Neural cell (in vitro differentiated cells): ENCODE data around the gene PLXNC1. TPM values are rescaled to one million over a fixed set of nuclear protein-coding genes. Genes with fewer than 3 reads are reported as not detected.

Source experiments
- H2AFZ ChIP-seq: fragments of 200-600, 300-800 bp; sonication (generic), shearing (Covaris generic); 2 replicates; pipeline ENCODE4 v1.6.0; 2014; ENCODE audit warnings: low read depth, mild to moderate bottlenecking, antibody characterized with exemption, low read length, moderate library complexity
- H3F3A ChIP-seq: fragments of 200-600 bp; shearing (Covaris generic); 2 replicates; pipeline ENCODE4 v1.6.1; 2016; ENCODE audit warnings: mild to moderate bottlenecking, moderate library complexity, mixed read lengths, antibody characterized with exemption, low read length; ENCODE audit not compliant: insufficient read depth, poor library complexity, severe bottlenecking
- H3K27ac ChIP-seq: fragments of 200-600, 300-800 bp; sonication (generic), shearing (Covaris generic); 2 replicates; pipeline ENCODE4 v1.5.1; 2014; ENCODE audit warnings: mild to moderate bottlenecking, low read length, moderate library complexity
- H3K27me3 ChIP-seq: fragments of 300-800, 200-600 bp; sonication (generic), shearing (Covaris generic); 2 replicates; pipeline ENCODE4 v1.6.0; 2014; ENCODE audit warnings: mild to moderate bottlenecking, low read depth, low read length, moderate library complexity; ENCODE audit not compliant: insufficient read depth
- H3K36me3 ChIP-seq: fragments of 300-800, 200-600 bp; sonication (generic), shearing (Covaris generic); 2 replicates; pipeline ENCODE4 v1.5.1; 2014; ENCODE audit warnings: mild to moderate bottlenecking, antibody characterized with exemption, low read length, moderate library complexity; ENCODE audit not compliant: insufficient read depth
- H3K4me2 ChIP-seq: fragments of 300-800, 200-600 bp; sonication (generic), shearing (Covaris generic); 2 replicates; pipeline ENCODE4 v1.6.0; 2014; ENCODE audit warnings: mild to moderate bottlenecking, low read length
- H3K4me3 ChIP-seq: fragments of 300-800, 200-600 bp; sonication (generic), shearing (Covaris generic); 2 replicates; pipeline ENCODE4 v1.5.1; 2014; ENCODE audit warnings: mild to moderate bottlenecking, low read length, moderate library complexity
- H3K79me2 ChIP-seq: fragments of 200-600 bp; shearing (Covaris generic); replicated peaks from 2 replicates; pipeline ENCODE4 v1.6.0; 2014; ENCODE audit warnings: mild to moderate bottlenecking, low read length, moderate library complexity; ENCODE audit not compliant: insufficient read depth
- H3K9ac ChIP-seq: fragments of 300-800, 200-600 bp; sonication (generic), shearing (Covaris generic); 2 replicates; pipeline ENCODE4 v1.6.1; 2016; ENCODE audit warnings: mild to moderate bottlenecking, low read length, mixed read lengths
- H3K9me2 ChIP-seq: fragments of 200-600 bp; shearing (Covaris generic); 2 replicates; pipeline ENCODE4 v1.6.1; 2016; ENCODE audit warnings: mild to moderate bottlenecking, low read length, mixed read lengths; ENCODE audit not compliant: insufficient read depth
- H3K9me3 ChIP-seq: fragments of 200-600, 300-800 bp; sonication (generic), shearing (Covaris generic); 2 replicates; pipeline ENCODE4 v1.6.1; 2016; ENCODE audit warnings: mild to moderate bottlenecking, mixed run types, low read length, moderate library complexity, mixed read lengths
- H4K20me1 ChIP-seq: fragments of 200-600 bp; shearing (Covaris generic); 2 replicates; pipeline ENCODE4 v1.6.1; 2016; ENCODE audit warnings: mild to moderate bottlenecking, mixed run types; ENCODE audit not compliant: insufficient read depth
- EP300 ChIP-seq: fragments of 450-650 bp; conservative IDR thresholded peaks from 2 replicates; pipeline ENCODE4 v1.6.1; 2014; ENCODE audit warnings: antibody characterized with exemption, mild to moderate bottlenecking, moderate library complexity; ENCODE audit not compliant: poor library complexity, severe bottlenecking
- EZH2 ChIP-seq: fragments of 200-600, 300-800 bp; shearing (Covaris generic), sonication (generic); IDR thresholded peaks from 2 replicates; pipeline ENCODE4 v1.6.1; 2014; ENCODE audit warnings: antibody characterized with exemption, low read length, borderline replicate concordance, mild to moderate bottlenecking; ENCODE audit not compliant: insufficient read depth, poor library complexity, severe bottlenecking
- MXI1 ChIP-seq: fragments of 450-650 bp; conservative IDR thresholded peaks from 2 replicates; pipeline ENCODE4 v1.6.1; 2014; ENCODE audit warnings: antibody characterized with exemption, mild to moderate bottlenecking; ENCODE audit not compliant: poor library complexity, severe bottlenecking
- POLR2AphosphoS5 ChIP-seq: IDR thresholded peaks from 2 replicates; pipeline ENCODE4 v1.6.1; 2012
- RAD21 ChIP-seq: fragments of 450-650 bp; conservative IDR thresholded peaks from 2 replicates; pipeline ENCODE4 v1.6.1; 2014; ENCODE audit warnings: antibody characterized with exemption, mild to moderate bottlenecking, moderate library complexity
- SMC3 ChIP-seq: fragments of 450-650 bp; conservative IDR thresholded peaks from 2 replicates; pipeline ENCODE4 v1.6.1; 2014; ENCODE audit warnings: antibody characterized with exemption, mild to moderate bottlenecking, moderate library complexity; ENCODE audit not compliant: poor library complexity
- TAF1 ChIP-seq: IDR thresholded peaks from 2 replicates; pipeline ENCODE4 v1.6.1; 2012; ENCODE audit warnings: low read depth
- polyA plus RNA-seq: library from polyadenylated mRNA; depleted of rRNA; stranded (reverse); fragments of >200 nt; gene quantifications from 2 replicates; pipeline ENCODE4 v1.2.3, GENCODE V29; 2014
- TF ChIP-seq, protein P1 (sequence below): IDR thresholded peaks from 2 replicates; pipeline ENCODE4 v1.6.1; 2012; ENCODE audit warnings: borderline replicate concordance
- TF ChIP-seq, protein P2 (sequence below): fragments of 450-650 bp; IDR thresholded peaks from 2 replicates; pipeline ENCODE4 v1.5.1; 2014; ENCODE audit warnings: antibody characterized with exemption, mild to moderate bottlenecking, moderate library complexity; ENCODE audit not compliant: poor library complexity, severe bottlenecking

Gene PLXNC1
- polyA plus RNA-seq, 1 donor from 2014 or later: 76.3 TPM

DNA sequence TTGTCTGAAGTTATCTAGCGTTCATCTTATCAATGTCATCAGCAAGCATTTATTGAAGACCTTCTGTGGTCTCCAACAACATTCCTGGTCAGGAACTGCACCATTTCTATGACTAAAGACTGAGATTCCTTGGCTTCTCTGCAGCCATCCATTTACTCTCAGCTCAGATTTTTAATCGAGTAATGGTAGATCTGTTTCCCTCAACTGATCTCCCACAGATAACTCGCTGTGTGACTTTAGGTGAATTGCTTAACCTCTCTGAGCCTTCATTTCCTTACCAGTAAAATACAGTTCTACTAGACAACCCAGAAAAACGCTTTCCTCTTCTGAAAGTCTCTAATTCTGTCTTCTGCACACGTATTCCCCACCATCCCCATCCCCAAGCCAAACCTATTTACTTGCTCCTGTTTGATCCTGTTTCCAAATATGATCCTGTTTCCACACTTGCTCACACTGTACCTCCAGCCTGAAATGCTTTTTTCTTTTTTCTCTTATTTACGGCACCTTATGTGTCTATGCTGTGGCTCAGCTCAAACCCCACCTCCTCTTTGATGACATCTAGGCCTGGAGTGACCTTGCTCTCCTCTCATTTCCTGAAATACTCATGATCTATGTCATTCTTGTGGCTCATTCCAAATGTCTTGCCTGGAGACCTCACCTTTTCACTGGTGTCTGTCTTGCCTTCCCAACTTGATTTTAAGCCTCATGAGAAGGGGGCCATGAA lies 21.8 kb downstream of the PLXNC1 start:
- no peak overlapping the region for H3K9ac ChIP-seq
- H3K36me3 ChIP-seq: peaks cover 10% of the 10 kb centered on the region
- H3K9me3 ChIP-seq: no peaks in the 10 kb centered on the region
- H3K79me2 ChIP-seq: peaks cover 5% of the 10 kb centered on the region
- no peaks in the 10 kb centered on the region for H3F3A ChIP-seq
- no peak overlapping the region for H3K4me3 ChIP-seq
- H3K27me3 ChIP-seq: no peaks in the 10 kb centered on the region
- no peaks in the 10 kb centered on the region for H4K20me1 ChIP-seq
- TF ChIP-seq EP300 (no peak), EZH2 (no peak), POLR2AphosphoS5 (no peak), MXI1 (no peak), TAF1 (no peak), RAD21 (no peak), SMC3 (no peak)
- TF ChIP-seq, protein P1, sequence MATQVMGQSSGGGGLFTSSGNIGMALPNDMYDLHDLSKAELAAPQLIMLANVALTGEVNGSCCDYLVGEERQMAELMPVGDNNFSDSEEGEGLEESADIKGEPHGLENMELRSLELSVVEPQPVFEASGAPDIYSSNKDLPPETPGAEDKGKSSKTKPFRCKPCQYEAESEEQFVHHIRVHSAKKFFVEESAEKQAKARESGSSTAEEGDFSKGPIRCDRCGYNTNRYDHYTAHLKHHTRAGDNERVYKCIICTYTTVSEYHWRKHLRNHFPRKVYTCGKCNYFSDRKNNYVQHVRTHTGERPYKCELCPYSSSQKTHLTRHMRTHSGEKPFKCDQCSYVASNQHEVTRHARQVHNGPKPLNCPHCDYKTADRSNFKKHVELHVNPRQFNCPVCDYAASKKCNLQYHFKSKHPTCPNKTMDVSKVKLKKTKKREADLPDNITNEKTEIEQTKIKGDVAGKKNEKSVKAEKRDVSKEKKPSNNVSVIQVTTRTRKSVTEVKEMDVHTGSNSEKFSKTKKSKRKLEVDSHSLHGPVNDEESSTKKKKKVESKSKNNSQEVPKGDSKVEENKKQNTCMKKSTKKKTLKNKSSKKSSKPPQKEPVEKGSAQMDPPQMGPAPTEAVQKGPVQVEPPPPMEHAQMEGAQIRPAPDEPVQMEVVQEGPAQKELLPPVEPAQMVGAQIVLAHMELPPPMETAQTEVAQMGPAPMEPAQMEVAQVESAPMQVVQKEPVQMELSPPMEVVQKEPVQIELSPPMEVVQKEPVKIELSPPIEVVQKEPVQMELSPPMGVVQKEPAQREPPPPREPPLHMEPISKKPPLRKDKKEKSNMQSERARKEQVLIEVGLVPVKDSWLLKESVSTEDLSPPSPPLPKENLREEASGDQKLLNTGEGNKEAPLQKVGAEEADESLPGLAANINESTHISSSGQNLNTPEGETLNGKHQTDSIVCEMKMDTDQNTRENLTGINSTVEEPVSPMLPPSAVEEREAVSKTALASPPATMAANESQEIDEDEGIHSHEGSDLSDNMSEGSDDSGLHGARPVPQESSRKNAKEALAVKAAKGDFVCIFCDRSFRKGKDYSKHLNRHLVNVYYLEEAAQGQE: no peak
- TF ChIP-seq, protein P2, sequence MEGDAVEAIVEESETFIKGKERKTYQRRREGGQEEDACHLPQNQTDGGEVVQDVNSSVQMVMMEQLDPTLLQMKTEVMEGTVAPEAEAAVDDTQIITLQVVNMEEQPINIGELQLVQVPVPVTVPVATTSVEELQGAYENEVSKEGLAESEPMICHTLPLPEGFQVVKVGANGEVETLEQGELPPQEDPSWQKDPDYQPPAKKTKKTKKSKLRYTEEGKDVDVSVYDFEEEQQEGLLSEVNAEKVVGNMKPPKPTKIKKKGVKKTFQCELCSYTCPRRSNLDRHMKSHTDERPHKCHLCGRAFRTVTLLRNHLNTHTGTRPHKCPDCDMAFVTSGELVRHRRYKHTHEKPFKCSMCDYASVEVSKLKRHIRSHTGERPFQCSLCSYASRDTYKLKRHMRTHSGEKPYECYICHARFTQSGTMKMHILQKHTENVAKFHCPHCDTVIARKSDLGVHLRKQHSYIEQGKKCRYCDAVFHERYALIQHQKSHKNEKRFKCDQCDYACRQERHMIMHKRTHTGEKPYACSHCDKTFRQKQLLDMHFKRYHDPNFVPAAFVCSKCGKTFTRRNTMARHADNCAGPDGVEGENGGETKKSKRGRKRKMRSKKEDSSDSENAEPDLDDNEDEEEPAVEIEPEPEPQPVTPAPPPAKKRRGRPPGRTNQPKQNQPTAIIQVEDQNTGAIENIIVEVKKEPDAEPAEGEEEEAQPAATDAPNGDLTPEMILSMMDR: no peak
- H3K4me2 ChIP-seq: no peak overlapping the region
- H3K27ac ChIP-seq: no peak overlapping the region
- no peak overlapping the region for H2AFZ ChIP-seq
- no peaks in the 10 kb centered on the region for H3K9me2 ChIP-seq

DNA sequence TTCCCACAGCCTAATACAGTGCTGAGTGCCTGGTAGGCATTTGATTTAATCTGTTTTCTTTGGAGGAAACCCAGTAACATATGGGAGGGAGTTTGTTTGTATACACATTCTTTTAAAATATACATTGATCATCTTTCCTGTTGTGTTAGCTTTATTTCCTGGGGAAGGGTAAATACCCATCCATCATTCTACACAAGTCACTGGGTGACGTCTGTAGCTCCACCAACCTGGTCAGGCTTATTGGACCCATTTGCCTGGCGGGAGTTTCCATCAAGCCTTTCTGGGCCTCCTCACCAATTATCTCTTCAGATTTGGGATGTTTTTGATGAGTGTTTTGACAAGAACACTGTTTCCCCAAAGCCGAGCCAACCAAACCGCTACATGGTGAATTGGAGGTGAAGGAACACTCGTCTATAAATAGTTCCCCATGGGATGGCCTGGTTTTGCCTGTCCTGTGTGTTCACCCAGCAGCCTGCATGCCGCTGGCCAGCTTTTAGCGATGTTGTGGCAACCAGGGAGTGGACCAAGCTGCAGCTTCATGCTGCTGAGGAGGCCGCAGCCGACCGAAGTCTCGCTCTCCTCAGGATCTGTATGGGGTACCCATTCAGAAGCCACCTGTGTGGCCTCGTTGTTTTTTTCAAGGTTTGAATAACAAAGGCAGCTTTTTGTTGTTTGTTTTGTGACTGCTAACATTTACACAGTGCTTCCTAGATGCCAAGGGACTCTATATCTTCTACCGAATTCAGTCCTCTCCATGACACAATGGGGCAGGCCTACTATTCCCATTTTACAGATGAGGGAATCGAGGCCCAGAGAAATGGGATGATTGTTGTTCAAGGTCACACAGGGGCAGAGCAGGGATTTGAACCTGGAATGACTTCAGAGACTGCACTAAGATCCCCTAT lies 22.6 kb downstream of the PLXNC1 start:
- Histone ChIP-seq H3K4me2 (no peak overlapping the region), H2AFZ (no peak overlapping the region), H3K9me2 (no peaks in the 10 kb centered on the region), H4K20me1 (no peaks in the 10 kb centered on the region), H3K4me3 (no peak overlapping the region), H3K9ac (no peak overlapping the region), H3K9me3 (no peaks in the 10 kb centered on the region), H3K36me3 (peaks cover 10% of the 10 kb centered on the region), H3F3A (no peaks in the 10 kb centered on the region), H3K79me2 (peaks cover 5% of the 10 kb centered on the region), H3K27ac (no peak overlapping the region), H3K27me3 (no peaks in the 10 kb centered on the region)
- TF ChIP-seq EP300 (no peak), POLR2AphosphoS5 (no peak), EZH2 (no peak), SMC3 (no peak), TAF1 (no peak), RAD21 (no peak), MXI1 (no peak)
- TF ChIP-seq, protein P1: no peak
- TF ChIP-seq, protein P2: no peak
